K562 (cell line): Measurements from ENCODE around the gene DKK3.

ENCODE experiments used
- ARID4B ChIP-seq: sonication (generic); formaldehyde crosslinking; IDR thresholded peaks from 2 replicates; pipeline ENCODE4 v1.8.0; 2022; ENCODE audit warnings: mild to moderate bottlenecking, missing genetic modification reagents
- CHD2 ChIP-seq: IDR thresholded peaks from 2 replicates; pipeline ENCODE4 v1.6.1; 2011; ENCODE audit warnings: low read depth, low read length
- CTCF ChIP-seq, 3 experiments: IDR thresholded peaks in 2 of 3; conservative IDR thresholded peaks in 1 of 3; 2 replicates each; pipeline ENCODE4 v1.5.1; 2011 to 2012; ENCODE audit warnings: low read length in 3 of 3, mild to moderate bottlenecking in 3 of 3, control low read depth in 2 of 3, improper control_type of control experiment in 1 of 3, inconsistent platforms in 1 of 3, low read depth in 1 of 3, mixed read lengths in 1 of 3, moderate library complexity in 1 of 3; ENCODE audit not compliant: insufficient read depth in 2 of 3
- LCOR ChIP-seq: sonication (generic); formaldehyde crosslinking; IDR thresholded peaks from 2 replicates; pipeline ENCODE4 v1.8.0; 2022; ENCODE audit warnings: mild to moderate bottlenecking, missing genetic modification reagents
- PHB ChIP-seq: fragments of 250-450 bp; sonication (Bioruptor Pico); IDR thresholded peaks from 2 replicates; pipeline ENCODE4 v1.5.0; 2021
- RBM22 ChIP-seq: fragments of 200-400 bp; formaldehyde crosslinking; IDR thresholded peaks from 2 replicates; pipeline ENCODE4 v1.6.1; 2018; ENCODE audit warnings: low read length, low read depth; ENCODE audit not compliant: poor library complexity, severe bottlenecking
- SMAD4 ChIP-seq: fragments of 250-450 bp; sonication (Bioruptor Pico); conservative IDR thresholded peaks from 2 replicates; pipeline ENCODE4 v1.8.0; 2021; ENCODE audit warnings: inconsistent platforms, mild to moderate bottlenecking, moderate library complexity
- TAF1 ChIP-seq: IDR thresholded peaks from 2 replicates; pipeline ENCODE4 v1.6.1; 2011; ENCODE audit warnings: mild to moderate bottlenecking, low read length, moderate library complexity; ENCODE audit not compliant: insufficient read depth, control insufficient read depth, severe bottlenecking; ENCODE audit errors: extremely low read depth
- TEAD4 ChIP-seq, 2 experiments: sonication (generic) in 1 of 2; formaldehyde crosslinking in 1 of 2; IDR thresholded peaks; 2 replicates each; pipeline versions ENCODE4 v1.6.1 to v1.8.0; 2012 to 2022; ENCODE audit warnings: borderline replicate concordance in 1 of 2, inconsistent platforms in 1 of 2, low read length in 1 of 2, mild to moderate bottlenecking in 1 of 2, missing genetic modification reagents in 1 of 2
- ZNF121 ChIP-seq: sonication (generic); formaldehyde crosslinking; conservative IDR thresholded peaks from 2 replicates; pipeline ENCODE4 v1.8.0; 2022; ENCODE audit warnings: missing genetic modification reagents

- no peak for TF ChIP-seq RBM22
- no peak for TF ChIP-seq ZNF121 (CRISPR knock-in tag)
- no peak for TF ChIP-seq SMAD4
- TF ChIP-seq TEAD4 (IDR thresholded peaks at IDR 0.05; ENCODE audit: low read length), result no peak
- TF ChIP-seq TEAD4 (CRISPR knock-in tag; IDR thresholded peaks at IDR 0.05; ENCODE audit: borderline replicate concordance), result no peak
- no peak for TF ChIP-seq PHB (CRISPR knock-in tag)
- no peak for TF ChIP-seq TAF1
- TF ChIP-seq CHD2, result no peak
- TF ChIP-seq LCOR (CRISPR knock-in tag), result no peak
- no peak for TF ChIP-seq ARID4B
- no peak for TF ChIP-seq CTCF (IDR thresholded peaks at IDR 0.05 in 2 of 3, conservative IDR thresholded peaks at IDR 0.05 in 1 of 3; ENCODE audit: insufficient read depth in 2 of 3, low read depth in 1 of 3, low read length in 3 of 3)
These were observed at the start of gene DKK3 for GRCh38 chr11:12007769-12008737.
